Epidermal melanocyte (primary cell): ENCODE results near the gene HAL.
A peak's percentile ranks its signal among the peaks of the same experiment; 100 is the strongest.

Source experiments
- DNase-seq: peaks from one replicate; pipeline ENCODE4 v3.0.0; 2011; ENCODE audit warnings: low spot score; ENCODE audit not compliant: insufficient read length

Gene HAL, protein sequence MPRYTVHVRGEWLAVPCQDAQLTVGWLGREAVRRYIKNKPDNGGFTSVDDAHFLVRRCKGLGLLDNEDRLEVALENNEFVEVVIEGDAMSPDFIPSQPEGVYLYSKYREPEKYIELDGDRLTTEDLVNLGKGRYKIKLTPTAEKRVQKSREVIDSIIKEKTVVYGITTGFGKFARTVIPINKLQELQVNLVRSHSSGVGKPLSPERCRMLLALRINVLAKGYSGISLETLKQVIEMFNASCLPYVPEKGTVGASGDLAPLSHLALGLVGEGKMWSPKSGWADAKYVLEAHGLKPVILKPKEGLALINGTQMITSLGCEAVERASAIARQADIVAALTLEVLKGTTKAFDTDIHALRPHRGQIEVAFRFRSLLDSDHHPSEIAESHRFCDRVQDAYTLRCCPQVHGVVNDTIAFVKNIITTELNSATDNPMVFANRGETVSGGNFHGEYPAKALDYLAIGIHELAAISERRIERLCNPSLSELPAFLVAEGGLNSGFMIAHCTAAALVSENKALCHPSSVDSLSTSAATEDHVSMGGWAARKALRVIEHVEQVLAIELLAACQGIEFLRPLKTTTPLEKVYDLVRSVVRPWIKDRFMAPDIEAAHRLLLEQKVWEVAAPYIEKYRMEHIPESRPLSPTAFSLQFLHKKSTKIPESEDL

DNA sequence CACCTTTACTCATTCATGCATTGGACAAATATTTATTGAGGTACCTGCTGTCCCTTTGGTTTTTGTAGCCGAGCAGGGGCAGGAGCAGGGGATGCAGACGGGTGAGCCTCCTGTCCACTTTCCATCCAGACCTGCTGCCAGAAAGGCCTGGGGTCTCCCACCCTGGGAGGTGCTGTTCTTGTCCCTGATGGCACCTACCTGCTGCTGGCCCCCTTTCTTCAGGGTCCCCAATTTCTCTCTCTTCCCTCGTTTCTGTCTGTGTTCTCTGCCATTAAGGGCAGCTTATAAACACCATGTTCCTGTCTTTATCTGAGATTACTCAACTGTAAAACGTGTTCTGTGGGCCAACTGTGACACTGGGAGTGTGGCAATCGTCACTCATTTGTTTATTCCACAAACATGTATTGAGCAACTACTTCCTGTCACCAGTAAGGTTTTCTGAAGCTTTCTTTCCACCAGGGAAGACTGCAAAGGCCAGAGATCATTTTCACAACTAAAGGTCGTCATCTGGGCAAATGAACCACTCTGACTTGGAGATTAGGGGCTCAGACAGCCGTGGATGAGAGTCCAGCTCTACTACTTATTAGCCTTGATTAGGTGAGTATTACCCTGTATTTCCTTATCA, at the start of gene HAL:
TSS of gene HAL (minus strand) at position 311 of the 625 bp plus-strand sequence. CDS start 434 bp downstream, outside the sequence.
- no peak for DNase-seq

DNA sequence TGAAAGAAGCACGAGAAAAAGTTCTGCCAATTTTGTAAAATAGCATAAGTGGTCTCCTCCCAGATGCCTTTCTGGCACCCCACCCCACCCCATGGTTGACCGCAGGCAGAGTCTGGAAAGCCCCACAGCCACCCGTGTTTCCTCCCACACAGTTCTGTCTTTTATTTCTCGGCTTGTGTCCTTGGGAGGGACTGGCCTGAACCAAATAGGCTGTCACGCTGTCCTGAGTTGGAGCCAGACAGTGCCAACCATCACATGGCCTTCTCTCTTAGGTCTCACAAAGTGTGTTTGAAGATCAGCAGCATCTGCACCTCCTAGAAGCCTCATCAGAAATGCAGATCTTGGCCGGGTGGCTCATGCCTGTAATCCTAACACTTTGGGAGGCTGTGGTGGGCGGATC, 49.4 kb upstream of the HAL start:
- DNase-seq: no peak

DNA sequence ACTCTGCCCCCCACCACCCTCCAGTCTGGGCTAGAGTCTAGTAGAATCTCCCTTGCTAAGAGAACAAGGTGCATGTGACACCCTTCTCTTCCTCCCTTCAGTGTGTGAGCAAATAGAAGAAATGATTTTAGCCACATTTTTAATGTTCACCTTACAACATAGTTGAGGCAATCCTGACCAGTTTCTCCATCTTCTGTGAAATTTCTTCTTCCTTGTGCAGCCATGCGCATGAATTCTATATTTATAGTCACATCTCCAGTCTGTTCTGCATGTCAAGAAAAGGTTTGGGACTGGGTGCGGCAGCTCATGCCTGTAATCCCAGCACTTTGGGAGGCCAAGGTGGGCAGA, 48.8 kb upstream of the HAL start:
- no peak for DNase-seq

DNA sequence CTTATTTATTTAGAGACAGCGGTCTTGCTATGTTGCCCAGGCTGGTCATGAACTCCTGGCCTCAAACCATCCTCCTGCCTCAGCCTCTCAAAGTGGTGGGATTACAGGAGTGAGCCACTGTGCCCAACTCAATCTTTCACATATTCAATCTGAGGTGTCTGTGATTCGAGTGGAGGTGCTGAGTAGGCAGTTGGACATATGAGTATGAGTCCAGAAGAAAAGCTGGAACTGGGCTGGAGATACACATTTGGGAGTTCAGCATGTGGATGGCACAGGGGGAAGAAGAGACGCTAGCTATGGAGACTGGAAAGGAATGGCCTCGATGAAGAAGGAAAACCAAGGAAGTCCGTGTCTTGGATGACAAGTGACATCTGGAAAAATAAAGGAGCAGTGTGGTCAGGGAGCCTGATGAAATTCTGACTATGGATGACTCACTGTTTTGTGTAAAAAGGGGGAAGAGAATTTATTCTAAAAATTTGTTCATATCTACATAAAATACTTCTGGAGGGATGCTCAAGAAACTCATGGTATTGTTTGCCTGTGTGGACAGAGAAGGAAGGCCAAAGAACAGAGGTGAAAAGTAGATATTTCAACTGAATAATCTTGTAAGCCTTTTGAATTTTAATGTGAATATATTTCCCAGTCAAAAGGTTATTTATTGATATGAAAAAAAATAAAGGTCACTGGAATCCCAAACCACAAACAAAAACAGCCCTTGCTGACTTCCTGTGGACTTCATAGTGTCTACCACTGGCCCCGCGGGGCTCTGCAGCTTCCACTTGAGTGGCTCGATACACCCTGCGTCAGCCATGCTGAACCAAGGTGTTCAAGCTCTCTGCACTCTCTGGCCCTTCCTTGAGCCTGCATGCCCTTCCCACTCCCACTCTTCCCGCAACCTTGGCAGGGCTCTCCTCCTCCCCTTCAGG, 48.1 kb upstream of the HAL start:
- DNase-seq: no peak

DNA sequence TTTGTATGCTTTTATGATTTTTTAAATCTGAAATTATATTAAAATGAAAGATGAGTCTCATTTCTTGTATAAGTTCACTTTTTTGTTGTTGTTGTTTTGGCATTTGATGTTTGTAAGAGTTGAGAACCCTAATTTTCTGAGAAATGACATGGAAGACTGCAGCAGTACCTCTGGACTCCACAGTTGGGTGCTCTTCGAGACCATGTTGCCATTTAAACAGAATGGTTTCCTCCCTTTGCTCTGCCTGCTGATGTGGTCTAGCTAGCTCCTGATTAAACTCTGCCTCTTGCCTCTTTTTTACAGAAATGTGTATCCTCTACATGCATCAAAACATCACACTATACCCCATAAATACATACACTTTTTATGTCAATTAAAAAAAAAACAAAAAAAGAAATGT, 45.0 kb upstream of the HAL start:
- DNase-seq: no peak

DNA sequence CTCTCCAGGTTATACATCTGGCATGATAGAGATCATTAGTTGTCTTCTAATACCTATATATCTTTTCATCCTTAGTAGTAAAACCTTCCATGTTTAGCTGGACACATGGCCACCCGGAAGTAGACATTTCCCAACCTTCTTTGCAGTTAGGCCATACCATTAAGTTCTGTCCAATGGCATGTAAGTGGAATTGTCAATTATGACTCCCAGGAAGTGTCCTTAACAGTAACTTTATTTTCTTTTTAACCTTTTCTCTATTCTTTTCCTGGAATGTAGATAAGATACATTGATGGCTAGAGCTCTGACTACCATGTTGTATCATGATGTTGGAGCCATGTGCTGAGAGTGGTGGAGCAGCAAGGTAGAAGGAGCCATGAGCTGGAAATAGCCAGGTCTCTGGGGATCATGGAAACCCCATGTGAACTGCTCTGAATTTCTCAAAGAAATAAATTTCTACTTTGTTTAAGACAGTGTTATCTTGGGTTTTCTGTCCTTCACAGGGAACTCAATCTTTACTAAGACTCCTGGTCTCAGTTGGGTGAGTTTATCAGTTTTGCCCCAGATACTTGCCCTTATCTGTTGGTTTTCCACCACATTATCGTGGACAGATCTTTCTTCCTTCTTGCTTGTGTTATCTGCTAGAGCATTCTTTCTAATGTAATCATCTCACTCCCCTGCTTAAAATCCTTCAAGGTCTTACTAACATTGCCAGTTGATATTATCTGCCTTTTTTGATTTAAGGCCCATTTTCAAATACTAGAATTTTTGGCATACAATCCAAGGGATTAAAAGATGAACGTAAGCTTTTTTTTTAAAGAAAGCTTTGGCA, 44.4 kb upstream of the HAL start:
- no peak for DNase-seq

DNA sequence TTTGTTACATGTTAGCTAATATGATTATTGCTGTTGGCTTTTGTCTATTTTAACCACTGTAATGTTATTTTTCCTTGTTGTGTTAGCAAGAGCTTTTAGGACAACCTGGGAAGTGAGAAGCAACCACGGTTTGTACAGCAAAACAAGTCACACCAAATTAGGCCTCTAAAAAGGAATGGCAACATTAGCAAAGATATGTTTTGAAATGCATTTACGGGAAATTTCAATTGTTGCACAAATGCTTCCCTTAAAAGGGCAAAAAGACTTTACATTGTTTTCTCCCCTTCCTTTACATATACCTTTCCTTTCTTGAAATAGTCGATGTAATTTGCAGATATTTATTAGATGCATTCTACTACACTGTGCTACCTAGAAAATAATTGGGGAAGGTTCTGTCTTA, 43.4 kb upstream of the HAL start:
- DNase-seq: no peak

DNA sequence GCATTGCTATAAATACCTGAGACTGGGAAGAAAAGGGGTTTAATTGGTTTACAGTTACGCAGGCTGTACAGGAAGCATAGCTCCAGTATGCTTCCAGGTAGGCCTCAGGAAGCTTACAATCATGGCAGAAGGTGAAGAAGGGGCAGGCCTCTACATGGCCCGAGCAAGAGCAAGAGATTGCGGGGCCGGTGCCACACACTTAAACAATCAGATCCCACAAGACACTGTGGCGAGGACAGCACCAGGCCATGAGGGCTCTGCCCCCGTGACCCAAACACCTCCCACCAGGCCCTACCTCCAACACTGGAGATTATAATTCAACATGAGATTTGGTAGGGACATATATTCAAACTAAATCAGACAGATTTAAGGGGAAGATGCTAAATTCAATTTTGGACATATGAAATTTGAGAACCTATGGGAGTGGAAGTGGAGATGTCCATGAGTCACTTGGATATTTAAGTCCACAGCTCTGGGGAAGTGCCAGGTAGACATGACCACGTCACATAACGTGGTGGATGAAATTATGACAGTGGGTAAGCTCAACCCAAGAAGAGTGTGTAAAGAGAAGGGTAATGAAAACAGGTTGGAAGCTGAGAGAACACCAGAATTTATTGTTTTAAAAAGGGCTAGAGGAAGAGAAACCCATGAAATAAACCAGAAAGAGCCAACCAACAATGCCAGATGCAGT, 40.8 kb upstream of the HAL start:
- DNase-seq: no peak

DNA sequence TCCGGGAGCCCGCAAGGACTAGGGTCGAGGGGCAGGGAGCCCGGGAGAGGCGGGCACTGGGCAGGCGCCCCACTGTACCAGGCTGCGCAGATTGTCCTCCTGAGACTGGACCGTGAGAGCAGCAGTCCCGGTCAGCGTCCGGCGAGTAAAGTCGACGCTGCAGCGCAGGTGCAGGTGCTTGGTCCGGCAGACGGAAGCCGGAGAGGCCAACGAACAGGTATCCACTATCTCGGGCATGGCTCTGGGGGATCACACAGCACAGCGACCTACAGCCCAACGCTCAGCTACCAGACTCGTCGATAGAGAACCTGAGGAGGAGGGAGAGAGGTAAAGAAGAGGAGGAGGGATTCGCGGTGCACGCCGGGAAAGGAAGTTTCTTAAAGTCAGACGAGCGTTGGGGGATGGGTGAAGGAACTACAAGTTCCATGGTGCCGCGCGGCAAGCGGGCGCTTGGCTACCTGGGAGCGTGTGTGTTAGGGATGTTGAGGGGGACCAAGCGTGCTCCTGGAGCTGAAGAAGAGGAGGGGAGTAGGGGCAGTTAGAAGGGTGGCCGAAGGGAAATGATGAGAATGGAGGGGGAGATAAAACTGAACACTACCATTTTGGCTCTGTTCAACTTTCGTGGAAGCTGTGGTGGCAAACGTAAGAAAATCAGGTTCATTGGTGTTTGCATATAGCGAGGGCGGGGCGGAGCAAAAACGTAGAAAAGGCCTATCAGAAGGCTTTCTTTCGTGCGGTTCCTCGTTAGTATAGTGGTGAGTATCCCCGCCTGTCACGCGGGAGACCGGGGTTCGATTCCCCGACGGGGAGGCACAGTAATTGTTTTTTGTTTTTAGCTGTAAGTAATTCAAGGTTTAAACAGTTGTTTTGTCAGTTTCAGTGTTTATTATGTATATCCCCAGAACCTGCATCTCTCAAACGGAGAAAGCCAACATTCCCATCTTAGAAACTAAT, 39.4 kb upstream of the HAL start, which contains the start of gene LTA4H:
TSS of gene LTA4H (minus strand) at position 305 of the 954 bp plus-strand sequence. CDS start at position 237, 68 bp downstream.
- DNase-seq: peak; percentile 93

DNA sequence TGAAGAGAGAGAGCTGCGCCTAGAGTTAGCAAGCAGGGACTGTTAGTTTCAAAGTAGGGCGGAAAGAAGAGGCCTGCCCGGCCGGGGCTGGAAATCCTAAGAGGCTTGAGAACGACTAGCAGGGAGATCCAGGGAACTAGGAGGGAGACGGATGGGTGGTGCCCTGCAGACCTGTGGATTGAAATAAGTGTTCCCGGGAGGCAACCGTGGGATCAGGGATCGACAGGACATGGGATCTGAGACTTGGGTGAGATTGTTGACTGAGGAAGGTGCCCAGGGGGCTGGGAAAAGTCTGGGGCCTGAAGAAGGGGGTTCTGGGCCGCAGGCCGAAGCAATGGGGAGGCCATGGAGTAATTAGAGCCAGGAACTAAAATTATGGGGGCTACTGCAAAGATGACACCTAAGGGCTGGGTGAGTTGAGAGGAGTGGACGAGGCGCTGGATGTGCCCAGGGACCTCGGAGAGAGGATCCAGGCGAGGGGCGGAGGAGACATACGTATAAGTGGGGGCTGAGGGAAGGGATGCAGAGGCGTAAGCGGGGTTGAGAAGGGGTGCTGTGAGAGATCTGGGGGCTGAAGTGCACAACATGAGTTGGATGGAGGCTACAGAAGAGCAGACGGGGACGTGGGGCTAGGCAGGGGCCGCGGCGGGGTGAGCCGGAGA, 38.6 kb upstream of the HAL start:
- DNase-seq: no peak

DNA sequence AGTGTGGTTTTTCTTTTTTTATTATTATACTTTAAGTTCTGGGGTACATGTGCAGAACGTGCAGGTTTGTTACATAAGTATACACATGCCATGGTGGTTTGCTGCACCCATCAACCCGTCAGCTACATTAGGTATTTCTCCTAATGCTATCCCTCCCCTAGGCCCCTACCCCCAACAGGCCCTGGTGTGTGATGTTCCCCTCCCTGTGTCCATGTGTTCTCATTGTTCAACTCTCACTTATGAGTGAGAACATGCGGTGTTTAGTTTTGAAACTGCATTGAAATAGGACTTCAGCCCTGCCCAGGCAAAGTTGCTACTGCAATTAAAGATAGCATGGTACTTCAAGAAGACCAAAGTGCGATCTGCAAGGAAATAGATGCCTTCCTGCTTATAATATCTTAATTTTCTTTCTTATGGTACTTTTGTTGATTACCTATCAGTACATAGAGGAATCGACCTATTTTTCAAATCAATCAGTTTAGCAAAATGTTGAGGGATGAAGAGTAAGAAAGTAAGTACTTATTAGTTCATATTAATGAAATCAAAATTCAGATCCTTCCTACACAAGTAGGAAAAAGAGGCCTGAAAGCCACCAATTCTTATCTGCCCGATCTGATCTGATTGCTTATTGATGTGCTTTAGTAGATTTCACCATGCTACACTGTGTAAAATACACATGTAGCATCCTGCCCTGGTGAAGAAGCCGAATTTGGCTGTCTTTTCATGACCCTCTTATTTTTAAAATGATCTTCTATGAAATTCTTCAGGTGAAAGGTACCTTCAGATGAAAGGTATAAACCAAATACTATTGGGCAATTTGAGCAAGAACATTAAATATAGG, 37.6 kb upstream of the HAL start:
- DNase-seq: no peak

DNA sequence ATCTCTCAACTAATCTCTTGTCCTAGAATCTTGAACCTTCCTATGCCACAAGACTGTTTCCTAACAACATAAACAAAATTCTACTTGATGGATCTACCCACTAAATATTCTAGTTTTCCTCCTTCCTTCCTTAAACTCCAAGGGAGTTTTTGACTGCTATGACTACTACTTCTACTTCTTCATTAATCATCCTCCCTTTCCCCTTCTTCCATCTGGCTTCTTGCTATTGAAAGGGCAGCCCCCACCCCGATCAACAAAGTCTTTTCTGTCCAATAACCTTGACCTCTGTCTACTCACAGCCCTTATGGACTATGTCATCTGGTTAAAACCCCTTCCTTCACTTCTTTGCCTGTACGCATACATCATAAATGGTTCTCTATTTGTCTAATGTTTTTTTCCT, 33.7 kb upstream of the HAL start:
- no peak for DNase-seq

DNA sequence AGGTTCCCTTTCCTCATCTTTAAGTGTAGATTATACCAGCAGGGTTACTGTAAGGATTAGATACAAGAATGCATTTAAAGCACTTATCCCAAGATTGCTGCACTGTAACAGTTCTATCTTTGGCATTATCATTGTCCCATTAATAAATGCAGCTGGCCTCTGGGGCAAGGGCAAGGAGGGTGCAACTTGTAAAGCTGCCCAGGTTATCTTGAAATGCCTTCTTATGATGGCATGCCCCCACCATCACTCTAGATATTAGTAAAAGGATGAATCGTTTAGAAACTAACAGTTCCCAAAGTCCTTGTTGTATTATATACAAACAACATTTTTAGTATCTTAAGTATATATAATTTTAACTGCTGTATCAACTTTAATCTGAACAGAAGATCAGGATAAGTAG, 32.4 kb upstream of the HAL start:
- DNase-seq: no peak

DNA sequence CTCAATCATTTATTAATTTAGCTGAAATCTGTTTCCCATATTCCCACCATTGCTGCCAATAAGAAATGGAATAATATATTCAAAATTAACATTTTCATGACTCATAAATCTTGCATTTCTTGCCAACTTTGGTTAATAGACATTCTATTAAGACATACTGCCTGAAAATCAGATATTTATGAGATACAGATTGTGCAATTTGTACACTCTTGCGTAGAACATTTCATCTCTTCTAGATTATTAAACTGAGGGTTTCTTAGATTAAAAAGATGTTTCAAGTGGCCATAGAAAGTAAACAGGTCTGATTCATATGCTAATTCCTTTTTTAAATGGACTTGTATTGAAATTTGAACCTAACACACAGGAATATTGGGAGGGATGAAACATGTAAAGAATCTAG, 30.2 kb upstream of the HAL start:
- no peak for DNase-seq

DNA sequence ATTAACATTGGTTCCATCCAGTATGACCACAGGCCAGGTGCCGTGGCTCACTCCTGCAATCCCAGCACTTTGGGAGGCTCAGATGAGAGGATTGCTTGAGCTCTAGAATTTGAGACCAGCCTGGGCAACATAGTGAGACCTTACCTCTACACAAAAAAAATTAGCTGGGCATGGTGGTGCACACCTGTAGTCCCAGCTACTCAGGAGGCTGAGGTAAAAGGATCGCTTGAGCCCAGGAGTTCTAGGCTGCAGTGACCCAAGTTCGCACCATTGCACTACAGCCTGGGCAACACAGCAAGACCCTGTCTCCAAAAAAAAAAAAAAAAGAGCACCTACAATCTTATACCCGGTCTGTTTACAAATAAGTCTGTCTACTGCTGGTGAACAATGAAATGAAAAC, 29.4 kb upstream of the HAL start:
- no peak for DNase-seq

DNA sequence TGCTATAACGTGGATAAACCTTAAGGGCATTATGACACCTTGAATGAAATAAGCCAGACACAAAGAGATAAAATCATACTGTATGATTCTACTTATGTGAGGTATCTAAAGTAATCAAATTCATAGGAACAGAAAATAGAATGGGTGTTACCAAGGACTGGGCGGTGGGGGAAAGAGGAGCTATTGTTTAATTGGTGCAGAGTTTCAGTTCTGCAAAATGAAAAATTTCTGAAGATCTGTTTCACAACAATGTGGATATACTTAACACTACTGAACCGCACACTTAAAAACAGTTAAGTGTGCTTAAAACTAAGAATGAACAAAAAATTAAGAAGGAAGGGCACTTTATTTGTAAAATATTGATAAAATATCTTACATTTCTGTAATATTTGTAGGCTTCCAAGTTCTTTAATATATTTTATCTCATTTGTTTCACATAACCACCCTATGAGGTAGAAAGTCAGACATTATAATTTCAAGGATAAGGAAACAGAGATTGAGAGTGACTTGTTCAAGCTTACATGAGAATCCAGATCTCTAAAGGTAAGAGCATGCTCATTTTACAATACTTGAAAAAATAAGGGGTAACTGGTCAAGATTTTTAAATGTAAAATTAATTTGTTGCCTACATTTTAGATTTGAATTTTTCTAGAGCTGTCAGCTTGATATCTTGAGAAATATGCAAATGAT, 24.3 kb upstream of the HAL start:
- no peak for DNase-seq

DNA sequence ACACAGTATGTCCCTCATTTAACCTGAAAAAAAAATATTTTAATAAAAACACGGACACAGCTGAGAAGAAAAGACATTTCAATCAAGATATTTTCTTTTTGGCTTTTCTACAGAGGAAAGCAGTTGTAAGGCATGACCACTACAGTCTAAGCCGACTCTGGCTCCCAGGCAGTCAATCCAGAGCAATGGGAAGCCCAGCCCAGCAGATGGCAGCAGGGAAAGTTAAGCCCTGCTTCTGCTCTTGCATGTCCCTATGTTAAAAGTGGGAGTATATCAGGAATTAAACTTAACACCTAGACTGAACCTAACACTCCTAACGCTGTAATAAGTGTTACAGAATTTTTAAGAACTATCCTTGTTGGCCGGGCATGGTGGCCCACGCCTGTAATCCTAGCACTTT, 19.5 kb upstream of the HAL start:
- no peak for DNase-seq
